CD1c-positive myeloid dendritic cell (primary cell): ENCODE measurements around the gene NBEAL2.
"Not testable (repeated sequence)": the region's sequence is repeated elsewhere in the genome, so short reads cannot be mapped to it uniquely, and the experiment has no call there.

ENCODE experiments used
- DNase-seq: peaks from one replicate; pipeline ENCODE4 v3.0.0-alpha.2; 2016; ENCODE audit errors: extremely low spot score

Gene NBEAL2

DNA sequence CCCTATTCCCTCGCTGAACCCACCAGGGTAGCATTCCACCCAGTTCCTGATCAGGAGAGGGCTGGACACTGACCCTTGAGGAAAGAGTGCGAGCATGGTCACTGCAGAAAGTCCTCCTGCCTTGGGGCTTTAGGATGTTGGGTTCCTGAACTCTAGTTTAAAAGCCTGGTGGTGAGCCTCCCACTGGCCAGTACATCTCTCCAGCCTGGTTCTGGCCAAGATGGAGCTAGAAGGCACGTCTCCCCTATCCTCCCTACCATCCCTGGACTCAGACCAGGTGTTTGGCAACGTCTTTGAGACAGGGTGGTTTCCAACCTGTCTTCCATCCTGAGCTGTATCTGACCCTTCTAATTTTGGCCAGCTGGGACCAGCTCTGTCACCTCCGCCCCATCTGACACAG is 31.4 kb downstream of the NBEAL2 start:
- DNase-seq = no peak

DNA sequence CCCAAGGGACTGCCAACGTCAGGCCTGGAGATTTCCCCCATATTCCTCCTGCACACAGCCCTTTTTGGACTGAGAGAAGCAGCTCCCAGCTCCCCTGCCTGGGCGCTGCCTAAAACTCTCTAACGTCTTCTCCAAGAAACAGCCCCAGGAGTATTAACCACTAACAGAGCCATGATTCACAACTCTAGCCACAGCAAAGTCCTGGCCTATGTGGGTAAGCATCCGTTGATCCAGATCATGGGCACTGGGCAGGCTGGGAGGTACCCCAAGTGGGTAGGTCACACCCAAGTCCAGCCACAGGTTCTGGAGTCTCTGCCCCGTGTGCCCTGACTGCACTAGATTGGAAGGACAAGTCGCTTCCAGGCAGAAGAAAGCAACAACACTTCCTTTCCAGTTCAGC is 31.9 kb downstream of the NBEAL2 start:
- no peak for DNase-seq

DNA sequence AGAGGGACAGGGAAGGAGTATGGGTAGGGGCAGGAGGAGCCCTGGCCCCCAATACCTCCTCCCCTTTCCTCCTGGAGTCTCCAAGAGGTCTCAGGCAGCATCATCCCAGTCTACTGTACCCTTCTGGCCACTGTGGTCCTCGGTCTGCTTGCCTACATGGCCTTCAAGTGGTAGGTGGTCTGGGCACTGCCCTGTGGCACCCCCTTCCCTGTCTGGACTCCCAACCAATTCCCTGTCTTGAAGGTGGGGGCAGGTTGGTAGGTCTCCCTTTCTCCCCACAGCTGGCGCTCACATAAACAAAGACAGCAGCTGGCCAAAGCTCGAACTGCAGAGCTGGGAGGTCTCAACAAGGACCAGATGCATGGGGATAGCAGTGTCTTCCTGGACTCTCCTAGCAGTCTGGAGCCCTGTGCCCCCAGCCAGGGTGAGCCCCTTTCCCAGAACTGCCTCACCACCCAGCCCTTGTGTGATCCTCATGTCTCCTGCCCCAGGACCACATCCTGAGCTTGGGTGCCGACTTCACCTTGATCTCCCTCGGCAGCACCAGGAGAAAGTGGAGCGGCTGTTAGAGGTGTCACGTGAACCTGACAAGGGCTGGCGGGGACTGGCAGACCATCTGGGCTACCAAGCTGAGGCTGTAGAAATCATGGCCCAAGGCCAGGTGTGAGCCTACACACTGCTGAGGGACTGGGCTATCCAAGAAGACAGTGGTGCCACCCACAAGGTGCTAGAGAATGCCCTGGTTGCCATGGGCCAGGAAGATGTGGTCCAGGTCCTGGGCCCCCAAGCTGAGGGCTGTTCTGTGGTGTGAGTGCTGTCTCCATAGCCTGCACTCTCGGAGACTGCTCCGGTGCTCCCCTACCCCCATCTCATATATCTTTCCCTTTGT is 33.1 kb downstream of the NBEAL2 start:
- no peak for DNase-seq

DNA sequence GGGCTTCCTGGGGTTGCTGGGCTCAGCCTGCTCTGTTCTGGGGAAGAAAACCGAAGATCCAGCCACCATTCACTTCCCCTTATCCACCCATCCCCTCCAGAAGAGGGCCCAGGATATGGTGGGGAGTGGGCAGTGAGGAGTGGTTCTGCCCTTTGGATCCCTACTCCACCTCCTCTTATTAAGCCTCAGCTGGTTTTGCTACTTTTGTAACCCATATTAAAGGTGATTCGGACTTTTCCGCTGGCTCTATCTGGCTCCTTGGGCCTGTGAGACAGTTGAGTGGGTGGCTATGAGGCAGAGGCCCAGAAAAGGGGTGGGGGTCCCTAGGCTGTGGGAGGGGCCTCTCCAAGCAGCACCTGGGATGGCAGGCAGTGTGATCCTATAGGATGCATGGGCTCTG is 33.8 kb downstream of the NBEAL2 start:
- no peak for DNase-seq

DNA sequence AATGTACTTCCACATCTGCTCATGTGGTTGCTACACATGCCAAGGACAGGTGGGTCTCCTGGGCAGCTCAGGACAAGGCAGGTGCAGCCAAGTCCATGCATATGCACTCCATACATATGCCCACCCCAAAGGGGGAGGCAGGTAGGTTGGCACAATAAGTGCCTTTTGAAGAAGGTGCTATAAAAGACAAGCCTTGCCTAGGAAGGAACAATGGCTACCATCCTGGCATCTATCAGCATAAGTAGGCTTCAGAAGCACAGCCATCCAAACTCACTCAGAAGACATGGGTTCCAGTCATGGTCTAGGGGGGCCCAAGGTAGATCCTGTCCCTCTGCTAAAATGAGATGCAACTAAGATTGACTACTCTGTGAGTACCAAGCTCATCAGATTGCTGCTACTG is 34.6 kb downstream of the NBEAL2 start:
- no peak for DNase-seq

DNA sequence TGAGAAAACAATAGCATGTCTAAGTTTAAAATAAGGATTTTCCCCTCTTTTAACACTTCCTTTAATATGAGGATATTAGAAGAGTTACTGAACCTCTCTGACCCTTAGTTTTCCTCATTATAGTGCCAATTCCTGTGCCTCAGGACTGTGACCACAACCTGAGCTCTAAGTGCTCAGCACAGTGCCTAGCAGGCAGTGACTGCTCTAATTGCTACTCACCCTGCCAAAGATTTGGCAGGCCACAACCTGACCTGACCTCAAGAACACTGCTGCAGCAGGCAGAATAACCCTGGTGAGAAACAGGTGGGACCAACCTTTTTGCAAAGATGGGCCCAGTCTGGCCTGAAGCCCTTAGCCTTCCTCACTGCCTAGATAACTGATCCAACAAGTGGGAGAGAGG is 35.7 kb downstream of the NBEAL2 start:
- no peak for DNase-seq

DNA sequence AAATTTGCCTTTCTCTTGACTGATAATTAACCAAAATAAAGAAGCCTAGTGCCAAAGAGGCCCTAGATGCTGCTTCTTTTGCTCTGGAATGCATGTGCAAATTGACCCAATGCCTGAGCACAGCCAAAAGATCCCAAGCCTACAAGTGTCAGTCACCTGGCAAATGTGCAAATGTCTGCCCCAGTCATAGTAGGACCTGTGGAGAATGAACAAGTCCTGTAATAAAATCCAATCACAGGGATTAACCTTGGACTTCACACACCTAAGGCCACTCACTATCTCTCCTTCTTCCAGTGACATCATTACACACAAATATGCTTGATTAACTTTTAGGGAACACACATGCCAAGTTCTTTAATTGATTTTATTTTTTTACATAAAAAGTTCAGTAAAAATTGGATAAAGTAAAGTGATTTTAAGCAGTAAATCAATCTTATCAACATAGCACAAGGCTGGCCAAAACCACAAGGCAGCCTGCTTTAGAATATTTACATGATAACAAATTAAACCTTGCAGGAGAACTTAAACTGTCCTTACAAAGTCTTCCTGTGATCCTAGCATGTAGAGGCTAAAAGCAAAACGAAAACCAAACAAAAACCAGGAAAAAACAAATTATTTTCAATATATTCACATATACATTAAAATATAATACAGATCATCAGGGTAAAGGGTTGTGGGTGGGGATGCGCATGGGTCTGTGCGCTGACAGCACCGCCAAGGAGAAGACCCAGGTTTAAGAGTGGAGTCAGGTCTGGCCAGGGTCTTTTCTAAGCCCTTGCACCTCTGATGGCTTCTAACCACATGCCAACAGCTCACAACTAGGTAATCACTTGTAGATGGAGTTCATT is 36.8 kb downstream of the NBEAL2 start:
- DNase-seq = no peak

DNA sequence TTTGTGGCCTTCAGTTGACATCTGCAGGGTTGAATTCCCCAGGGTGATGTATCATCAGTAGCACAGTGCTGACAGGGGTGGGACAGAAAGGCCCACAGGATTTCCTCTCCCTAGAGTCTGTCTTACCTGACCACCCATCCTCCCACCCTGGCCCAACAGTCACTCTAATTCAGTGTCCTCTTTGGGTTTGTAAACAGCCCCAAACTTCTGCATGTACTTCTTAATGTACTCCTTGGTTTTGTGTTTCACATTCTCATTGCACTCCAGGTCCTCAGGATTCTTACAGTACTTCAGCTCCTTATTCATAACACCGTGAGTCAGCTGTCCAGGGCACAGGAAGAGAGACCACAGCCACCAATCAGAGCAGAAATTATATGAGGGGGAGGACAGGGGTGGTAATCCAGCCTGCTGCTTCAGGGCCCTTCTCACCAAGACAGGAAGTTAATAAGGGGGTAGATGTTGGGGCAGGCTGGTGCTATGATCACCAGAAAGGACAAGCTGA is 37.5 kb downstream of the NBEAL2 start:
- no peak for DNase-seq

DNA sequence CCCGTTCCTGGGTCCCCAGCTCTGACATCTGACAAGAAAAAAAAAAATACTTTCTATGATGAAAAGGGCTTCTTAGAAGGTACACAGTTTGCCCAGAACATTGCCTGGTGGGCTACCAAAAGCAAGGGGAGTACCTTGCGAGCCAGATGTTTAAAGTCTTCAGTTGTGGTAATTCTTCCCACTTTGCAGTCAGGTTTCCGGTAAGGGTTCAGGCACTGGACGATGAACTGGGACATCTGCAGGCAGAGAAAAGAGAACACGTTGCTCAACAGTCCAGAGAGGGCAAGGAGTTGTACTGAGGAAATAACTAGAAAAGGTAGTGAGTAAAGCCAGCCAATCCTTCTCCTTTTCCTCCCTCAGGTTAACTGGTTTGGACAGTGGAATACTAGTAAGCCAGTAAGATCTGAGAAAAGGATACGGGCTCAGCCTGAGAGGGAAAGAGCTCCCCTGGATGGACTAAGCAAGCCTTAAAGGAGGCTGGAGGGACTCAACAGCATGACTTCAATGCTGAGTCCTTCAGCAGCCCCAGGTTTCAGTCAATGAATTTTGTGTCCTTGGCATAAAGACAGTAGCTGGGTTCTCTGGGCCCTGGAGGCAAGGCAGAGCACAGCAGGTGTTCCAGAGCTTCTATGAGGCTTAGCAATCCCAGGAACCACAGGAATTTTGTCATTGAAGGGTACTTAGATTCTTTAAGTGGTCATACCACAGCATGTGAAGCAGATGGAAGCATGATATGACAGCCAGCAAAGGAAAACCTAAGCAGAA is 38.2 kb downstream of the NBEAL2 start:
- DNase-seq = no peak

DNA sequence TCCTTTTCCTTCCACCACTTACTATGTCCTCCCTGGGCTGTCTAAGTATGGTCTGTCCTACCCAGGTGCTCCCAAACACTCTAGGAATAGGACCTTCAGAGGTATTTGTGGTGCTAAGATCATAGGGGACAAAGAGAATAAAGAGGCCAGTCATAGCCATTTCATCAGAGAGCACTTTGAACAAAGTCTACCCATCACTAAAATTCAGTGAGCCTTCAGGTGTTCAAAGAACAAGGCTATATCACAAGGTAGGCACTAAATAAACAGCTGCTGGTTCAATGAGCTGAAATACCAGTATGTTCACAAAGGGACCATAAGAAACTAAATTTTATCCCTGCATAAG is 38.8 kb downstream of the NBEAL2 start:
- DNase-seq = no peak

DNA sequence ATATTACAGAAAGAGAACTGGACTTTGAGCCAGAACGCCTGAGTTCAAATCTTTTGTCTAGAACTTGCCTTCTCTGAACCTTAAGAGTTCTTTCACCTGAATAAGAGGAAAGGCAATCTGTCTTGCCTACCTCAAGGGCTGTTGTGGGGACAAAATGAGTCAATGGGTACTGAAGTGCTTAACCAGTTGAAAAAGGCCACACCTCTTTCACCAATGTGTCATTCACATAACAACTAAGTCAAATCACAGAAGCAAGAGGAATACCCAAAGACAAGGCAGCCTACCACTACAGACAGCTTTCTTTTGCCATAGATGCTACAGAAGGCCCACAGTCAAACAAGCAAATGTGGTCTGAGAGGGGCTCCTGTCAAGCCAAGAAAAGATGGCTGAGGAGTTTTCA is 39.7 kb downstream of the NBEAL2 start:
- no peak for DNase-seq

DNA sequence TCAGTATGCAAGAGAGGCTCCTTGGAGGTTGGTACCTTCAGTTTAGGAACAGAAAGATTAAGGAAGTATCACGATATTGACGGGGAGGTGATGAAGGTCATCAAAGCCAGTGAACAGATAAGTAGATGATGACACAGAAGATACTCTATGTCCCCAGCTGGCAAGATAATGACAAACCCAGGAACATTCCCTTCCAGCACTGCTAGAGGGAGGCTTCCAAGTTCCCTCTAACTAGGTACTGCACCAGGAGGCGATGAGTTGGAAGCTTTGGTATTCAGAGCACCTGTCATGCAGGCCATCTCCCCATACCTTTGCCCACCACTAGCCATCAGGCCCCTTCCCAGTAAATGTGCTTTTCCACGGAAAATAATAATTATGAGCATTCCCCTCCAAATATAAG is 40.8 kb downstream of the NBEAL2 start:
- no peak for DNase-seq

DNA sequence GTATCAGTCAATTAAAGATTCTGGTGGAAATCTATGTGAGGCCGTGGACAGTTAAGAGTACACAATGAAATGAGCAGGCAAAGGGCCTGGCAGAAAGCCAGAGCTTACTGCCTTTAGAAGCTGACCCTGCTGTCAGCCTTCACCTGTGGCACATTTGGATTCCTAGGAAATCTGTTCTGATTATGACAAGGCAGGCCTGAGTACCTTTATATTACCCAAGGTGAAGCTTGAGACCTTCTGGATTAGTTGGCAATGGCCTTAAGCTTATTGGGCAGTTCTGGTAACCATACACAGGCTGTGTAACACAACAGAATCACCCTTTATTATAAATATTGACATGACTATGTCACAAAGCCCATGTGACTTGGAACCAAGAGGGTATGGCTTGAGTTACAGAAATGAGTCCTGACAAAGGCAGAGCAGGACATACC is 43.2 kb downstream of the NBEAL2 start:
- DNase-seq = no peak

DNA sequence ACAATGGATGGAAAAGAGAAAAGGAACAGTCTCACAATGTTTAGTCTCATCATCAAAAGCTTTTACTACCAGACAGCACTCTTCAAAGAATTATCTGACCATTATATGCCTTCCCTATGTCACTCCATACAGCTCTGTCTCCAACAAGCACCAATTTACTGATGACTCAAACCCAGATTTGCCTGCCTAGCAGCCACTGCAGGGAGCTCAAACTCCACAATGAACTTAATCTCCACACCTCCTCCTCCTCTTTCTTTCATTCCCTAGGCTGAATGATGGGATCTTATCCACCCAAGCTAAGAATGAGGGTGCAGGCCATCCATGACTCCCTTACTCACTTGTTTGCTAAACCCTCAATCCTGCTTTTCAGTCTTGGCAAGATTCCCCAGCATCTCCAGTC is 45.5 kb downstream of the NBEAL2 start:
- no peak for DNase-seq

DNA sequence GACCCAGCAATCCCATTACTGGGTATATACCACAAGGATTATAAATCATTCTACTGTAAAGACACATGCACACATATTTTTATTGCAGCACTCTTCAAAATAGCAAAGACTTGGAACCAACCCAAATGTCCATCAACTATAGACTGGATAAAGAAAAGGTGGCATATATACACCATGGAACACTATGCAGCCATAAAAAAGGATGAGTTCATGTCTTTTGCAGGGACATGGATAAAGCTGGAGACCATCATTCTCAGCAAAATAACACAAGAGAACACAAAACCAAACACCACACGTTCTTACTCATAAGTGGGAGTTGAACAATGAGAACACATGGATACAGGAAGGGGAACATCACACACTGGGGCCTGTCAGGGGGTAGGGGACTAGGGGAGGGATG is 47.0 kb downstream of the NBEAL2 start:
- not testable (repeated sequence) for DNase-seq

DNA sequence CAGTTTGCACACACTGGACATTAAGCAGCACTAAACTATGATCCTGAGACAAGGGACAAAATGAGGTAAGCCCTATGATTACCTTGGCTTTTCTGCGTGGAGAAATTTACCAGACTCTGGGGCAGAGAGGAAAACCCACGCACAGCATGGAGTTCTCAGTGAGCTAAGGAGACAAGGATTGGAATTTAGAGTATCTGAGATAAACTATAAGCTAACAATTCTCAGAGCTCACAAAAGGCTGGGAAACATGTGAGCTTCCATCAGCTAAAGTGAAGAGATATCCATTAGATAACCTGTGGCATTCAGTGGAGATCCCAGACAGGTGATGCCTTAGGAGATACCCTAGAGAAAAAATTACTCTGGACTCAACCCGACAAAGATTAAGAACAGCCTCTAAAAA is 48.7 kb downstream of the NBEAL2 start:
- DNase-seq = no peak

DNA sequence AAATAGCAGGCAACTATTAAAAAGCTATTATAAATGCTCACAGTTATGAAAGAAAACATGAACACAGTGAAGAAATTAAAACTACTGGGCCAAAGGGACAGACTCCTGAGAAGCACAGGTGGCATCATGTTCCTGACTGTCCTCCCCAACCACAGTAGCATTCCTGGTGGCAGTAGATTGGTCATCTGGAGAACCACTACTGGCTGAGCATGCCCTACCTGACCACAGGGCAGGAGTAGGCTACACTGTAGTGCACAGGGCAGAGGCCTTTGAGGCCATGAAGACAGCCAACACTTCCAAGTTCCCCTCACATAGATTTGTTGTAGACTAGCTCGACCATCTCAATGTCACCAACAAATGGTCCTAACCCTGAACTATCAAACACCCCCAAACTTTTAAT is 49.2 kb downstream of the NBEAL2 start:
- DNase-seq = no peak

DNA sequence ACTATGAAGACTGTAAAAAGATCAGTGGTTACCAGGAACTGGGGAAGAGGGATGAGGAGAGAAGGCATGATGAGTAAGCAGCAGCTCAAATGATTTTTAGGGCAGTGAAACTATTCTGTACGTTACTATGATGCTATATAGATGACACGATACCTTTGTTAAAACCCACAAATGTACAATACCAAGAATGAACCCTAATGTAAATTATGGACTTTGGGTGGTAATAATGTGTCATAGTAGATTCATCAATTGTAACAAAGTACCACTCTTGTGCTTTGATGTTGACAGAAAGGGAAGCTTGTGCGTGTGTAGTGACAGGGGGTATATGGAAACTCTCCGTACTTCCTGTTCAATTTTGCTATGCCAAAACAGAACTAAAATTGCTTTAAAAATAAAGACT is 51.6 kb downstream of the NBEAL2 start:
- DNase-seq = peak; percentile 32

DNA sequence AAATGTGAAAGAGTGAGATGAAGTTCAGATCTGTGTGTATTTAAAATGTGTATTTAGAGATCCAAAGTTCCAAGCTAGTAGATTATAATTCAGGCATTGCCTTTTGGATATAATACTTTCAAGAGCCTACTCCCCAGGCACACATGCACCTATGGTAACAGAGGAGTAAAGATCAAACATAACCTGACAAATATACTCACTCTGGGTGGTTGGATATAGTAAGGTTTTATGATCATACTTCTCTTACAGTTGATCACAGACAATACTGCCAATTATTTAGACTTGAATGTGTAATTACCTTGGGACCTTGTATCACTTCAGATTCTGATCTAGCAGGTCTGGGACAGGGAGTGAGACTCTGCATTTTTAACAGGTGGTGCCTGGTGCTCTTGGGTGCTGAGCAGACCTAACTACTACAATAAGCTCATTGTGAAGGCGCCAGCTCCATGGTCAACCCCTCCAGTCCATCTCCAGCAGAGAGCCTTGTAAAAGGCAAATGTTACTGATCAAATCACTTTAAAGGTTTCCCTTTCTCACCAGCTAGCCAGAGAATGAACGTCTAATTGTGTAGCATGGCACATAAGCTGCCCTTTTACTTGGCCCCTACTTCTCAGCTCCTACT is 55.5 kb downstream of the NBEAL2 start:
- no peak for DNase-seq

DNA sequence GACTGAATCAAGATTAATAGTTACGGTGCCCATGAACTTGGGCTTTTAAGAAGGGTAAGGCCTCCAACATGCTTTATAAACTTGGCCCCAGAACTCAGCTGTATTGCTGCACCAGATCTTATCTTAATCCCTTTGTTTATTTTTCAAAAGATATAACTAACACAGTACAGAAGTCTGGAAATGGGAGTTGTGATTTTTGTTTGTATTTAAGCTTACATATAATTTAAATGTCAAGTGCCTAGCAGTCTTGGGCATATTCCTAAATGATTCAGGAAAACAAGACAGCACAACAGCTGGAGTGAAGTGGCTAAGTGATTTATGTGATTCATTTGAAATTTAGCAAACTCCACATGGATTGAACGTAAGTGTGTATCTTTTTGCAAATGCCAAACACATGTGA is 56.2 kb downstream of the NBEAL2 start:
- DNase-seq = no peak

DNA sequence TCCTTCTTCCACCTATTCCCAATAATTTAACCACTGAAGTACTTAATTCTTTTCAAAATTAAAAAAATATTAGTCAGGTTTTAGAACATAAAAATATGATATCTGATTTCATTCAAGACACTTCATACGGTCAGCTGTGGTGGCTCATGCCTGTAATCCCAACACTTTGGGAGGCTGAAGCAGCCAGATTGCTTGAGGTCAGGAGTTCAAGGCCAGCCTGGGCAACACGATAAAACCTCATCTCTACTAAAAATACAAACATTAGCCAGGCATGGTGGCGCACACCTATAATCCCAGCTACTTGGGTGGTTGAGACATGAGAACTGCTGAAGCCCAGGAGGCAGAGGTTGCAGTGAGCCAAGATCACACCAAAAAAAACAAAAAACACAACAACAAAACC is 56.7 kb downstream of the NBEAL2 start:
- no peak for DNase-seq

DNA sequence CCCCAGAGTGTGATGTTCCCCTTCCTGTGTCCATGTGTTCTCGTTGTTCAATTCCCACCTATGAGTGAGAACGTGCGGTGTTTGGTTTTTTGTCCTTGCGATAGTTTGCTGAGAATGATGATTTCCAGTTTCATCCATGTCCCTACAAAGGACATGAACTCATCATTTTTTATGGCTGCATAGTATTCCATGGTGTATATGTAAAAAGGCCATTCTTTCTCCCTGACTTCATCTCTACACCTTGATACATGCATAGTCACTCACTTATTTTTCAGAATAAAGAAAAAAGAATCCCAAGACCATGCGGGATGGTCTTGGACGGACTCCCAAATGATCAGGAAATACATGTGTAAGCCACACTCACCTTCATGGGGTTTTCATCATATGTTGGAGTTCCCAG is 57.8 kb downstream of the NBEAL2 start:
- DNase-seq = not testable (repeated sequence)
